GM23338 (cell line): ENCODE results near the gene ICA1L. TPM values are rescaled to one million over a fixed set of nuclear protein-coding genes. Genes with fewer than 3 reads are reported as not detected.

Source experiments
- ATAC-seq: fragments of 200-7000 bp; cut with Tn5 transposase; 3 replicates; pipeline ENCODE4 v1.9.1; 2020
- DNase-seq: peaks from one replicate; pipeline ENCODE4 v3.0.0-alpha.2; 2015; ENCODE audit warnings: low spot score
- H2AFZ ChIP-seq: fragments of 200-600 bp; sonication (generic); 2 replicates; pipeline ENCODE4 v1.8.0; 2016; ENCODE audit warnings: antibody characterized with exemption, mild to moderate bottlenecking, moderate library complexity
- H3F3A ChIP-seq: fragments of 200-600 bp; sonication (generic); replicated peaks from 2 replicates; pipeline ENCODE4 v1.8.0; 2017; ENCODE audit warnings: antibody characterized with exemption, mixed run types, low read depth
- H3K27ac ChIP-seq: fragments of 200-600 bp; sonication (generic); 2 replicates; pipeline ENCODE4 v1.6.1; 2016; ENCODE audit warnings: low read depth
- H3K27me3 ChIP-seq: fragments of 200-600 bp; sonication (generic); 2 replicates; pipeline ENCODE4 v1.8.0; 2016; ENCODE audit warnings: mild to moderate bottlenecking, mixed run types, moderate library complexity; ENCODE audit not compliant: insufficient read depth
- H3K36me3 ChIP-seq: fragments of 200-600 bp; sonication (generic); 2 replicates; pipeline ENCODE4 v1.8.0; 2016; ENCODE audit warnings: mild to moderate bottlenecking; ENCODE audit not compliant: insufficient read depth
- H3K4me1 ChIP-seq: fragments of 200-600 bp; sonication (generic); 2 replicates; pipeline ENCODE4 v1.8.0; 2016; ENCODE audit warnings: mild to moderate bottlenecking, moderate library complexity; ENCODE audit not compliant: insufficient read depth
- H3K4me2 ChIP-seq: fragments of 200-600 bp; sonication (generic); 2 replicates; pipeline ENCODE4 v1.7.1; 2017; ENCODE audit warnings: mixed run types
- H3K4me3 ChIP-seq: fragments of 200-600 bp; sonication (generic); 2 replicates; pipeline ENCODE4 v1.6.1; 2016; ENCODE audit warnings: mixed run types
- H3K79me2 ChIP-seq: fragments of 200-600 bp; sonication (generic); replicated peaks from 2 replicates; pipeline ENCODE4 v1.8.0; 2017; ENCODE audit warnings: mild to moderate bottlenecking; ENCODE audit not compliant: insufficient read depth
- H3K9me2 ChIP-seq: fragments of 200-600 bp; sonication (generic); 2 replicates; pipeline ENCODE4 v1.8.0; 2017; ENCODE audit not compliant: insufficient read depth
- H4K20me1 ChIP-seq: fragments of 200-600 bp; sonication (generic); replicated peaks from 2 replicates; pipeline ENCODE4 v1.8.0; 2017; ENCODE audit warnings: mild to moderate bottlenecking; ENCODE audit not compliant: insufficient read depth
- H3K27ac Mint-ChIP-seq: 2 replicates; pipeline ENCODE4 v1.8.0; 2020; ENCODE audit warnings: inconsistent platforms, mild to moderate bottlenecking, moderate library complexity, mixed read lengths
- H3K27me3 Mint-ChIP-seq: 3 replicates; pipeline ENCODE4 v1.8.0; 2022; ENCODE audit warnings: low read depth, mild to moderate bottlenecking, moderate library complexity, mixed read lengths, inconsistent platforms; ENCODE audit not compliant: insufficient read depth, poor library complexity
- H3K36me3 Mint-ChIP-seq: 3 replicates; pipeline ENCODE4 v1.8.0; 2021; ENCODE audit warnings: low read depth, mild to moderate bottlenecking, inconsistent platforms, moderate library complexity, mixed read lengths
- H3K4me1 Mint-ChIP-seq: 3 replicates; pipeline ENCODE4 v1.8.0; 2020; ENCODE audit warnings: mild to moderate bottlenecking, inconsistent platforms, mixed read lengths
- H3K4me3 Mint-ChIP-seq: 3 replicates; pipeline ENCODE4 v1.8.0; 2021; ENCODE audit warnings: moderate library complexity, mild to moderate bottlenecking, inconsistent platforms, mixed read lengths
- H3K9me3 Mint-ChIP-seq: 3 replicates; pipeline ENCODE4 v1.8.0; 2020; ENCODE audit warnings: moderate library complexity, mild to moderate bottlenecking, inconsistent platforms, mixed read lengths
- CREB1 ChIP-seq: fragments of 250-450 bp; sonication (Bioruptor Pico); IDR thresholded peaks from 2 replicates; pipeline ENCODE4 v1.5.0; 2020; ENCODE audit warnings: low read depth, mild to moderate bottlenecking, moderate library complexity
- ETS1 ChIP-seq: IDR thresholded peaks from 2 replicates; pipeline ENCODE4 v1.6.1; 2016; ENCODE audit warnings: antibody characterized with exemption
- EZH2 ChIP-seq: fragments of 200-600 bp; sonication (generic); IDR thresholded peaks from one replicate; pipeline ENCODE4 v1.8.0; 2017; ENCODE audit warnings: antibody characterized with exemption, mild to moderate bottlenecking, low read depth; ENCODE audit not compliant: unreplicated experiment
- EZH2phosphoT487 ChIP-seq: fragments of 200-600 bp; sonication (generic); IDR thresholded peaks from one replicate; pipeline ENCODE4 v1.8.1; 2018; ENCODE audit warnings: antibody characterized with exemption; ENCODE audit not compliant: unreplicated experiment
- JUNB ChIP-seq: IDR thresholded peaks from one replicate; pipeline ENCODE4 v1.6.1; 2016; ENCODE audit warnings: antibody characterized with exemption; ENCODE audit not compliant: unreplicated experiment
- NANOG ChIP-seq: IDR thresholded peaks from 2 replicates; pipeline ENCODE4 v1.6.1; 2016; ENCODE audit warnings: antibody characterized with exemption, borderline replicate concordance
- POLR2AphosphoS5 ChIP-seq: IDR thresholded peaks from 2 replicates; pipeline ENCODE4 v1.6.1; 2016; ENCODE audit warnings: antibody characterized with exemption, low read depth
- REST ChIP-seq: IDR thresholded peaks from one replicate; pipeline ENCODE4 v1.6.1; 2018; ENCODE audit warnings: antibody characterized with exemption; ENCODE audit not compliant: unreplicated experiment
- STAT1 ChIP-seq: IDR thresholded peaks from one replicate; pipeline ENCODE4 v1.6.1; 2016; ENCODE audit warnings: antibody characterized with exemption; ENCODE audit not compliant: unreplicated experiment
- ZNF114 ChIP-seq: fragments of 250-450 bp; sonication (Bioruptor Pico); IDR thresholded peaks from 2 replicates; pipeline ENCODE4 v1.5.0; 2020; ENCODE audit warnings: mild to moderate bottlenecking, moderate library complexity
- ZNF331 ChIP-seq: fragments of 250-450 bp; sonication (Bioruptor Pico); IDR thresholded peaks from 2 replicates; pipeline ENCODE4 v1.5.0; 2020; ENCODE audit warnings: low read depth, mild to moderate bottlenecking, moderate library complexity
- ZNF462 ChIP-seq: fragments of 250-450 bp; sonication (Bioruptor Pico); IDR thresholded peaks from 2 replicates; pipeline ENCODE4 v1.5.0; 2020; ENCODE audit warnings: mild to moderate bottlenecking, moderate library complexity
- polyA plus RNA-seq: library from polyadenylated mRNA; unstranded; fragments of >200 nt; fragmentation: Nextera tagmentation; extraction: Ambion mirVana; gene quantifications from 2 replicates; pipeline ENCODE4 v1.2.1, GENCODE V29; 2016
- total RNA-seq: library from RNA; depleted of rRNA; stranded (reverse); fragments of >200 nt; shearing (Covaris generic); gene quantifications from 2 replicates; pipeline ENCODE4 v1.2.3, GENCODE V29; 2014
- TF ChIP-seq, protein P1 (sequence below), 2 experiments: fragments of 200-600 bp in 1 of 2; sonication (generic) in 1 of 2; conservative IDR thresholded peaks; 2 replicates each; pipeline versions ENCODE4 v1.5.1 to v1.6.1; 2016 to 2017; ENCODE audit warnings: antibody characterized with exemption in 2 of 2, low read depth in 2 of 2, mild to moderate bottlenecking in 2 of 2, moderate library complexity in 1 of 2

ICA1L gene
- total and polyA plus RNA-seq, 2 experiments from 2014 or later, result 1.6 to 7.2 TPM

DNA sequence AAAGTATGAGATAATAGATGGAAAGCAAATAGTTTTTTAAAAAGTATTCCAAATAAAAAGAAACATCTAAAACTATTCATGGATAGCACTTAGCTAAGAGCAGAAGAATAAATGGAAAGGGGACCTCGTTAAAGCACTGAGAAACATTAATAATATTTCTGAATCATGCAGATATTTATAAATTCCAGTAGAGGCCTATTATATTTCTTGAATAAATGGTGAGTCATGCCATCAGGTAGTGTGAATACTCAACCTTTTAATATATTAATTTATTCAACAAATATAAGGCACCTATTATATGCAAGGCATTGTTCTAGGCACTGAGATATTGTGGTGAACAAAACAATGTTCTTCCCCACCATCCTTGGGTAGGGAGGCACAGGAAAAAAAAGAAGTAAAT is 53.8 kb downstream of the ICA1L start:
- no peak overlapping the region for H3K27ac ChIP-seq
- H3F3A ChIP-seq, result no peaks in the 10 kb centered on the region
- peaks cover 7% of the 10 kb centered on the region; the same call in 2 of the 3 replicates for H3K36me3 Mint-ChIP-seq
- H4K20me1 ChIP-seq, result no peaks in the 10 kb centered on the region
- no peaks in the 10 kb centered on the region for H3K36me3 ChIP-seq
- no peaks in the 10 kb centered on the region for H3K9me2 ChIP-seq
- H3K27me3 ChIP-seq, result no peaks in the 10 kb centered on the region
- peaks cover 5% of the 10 kb centered on the region; the same call in 1 of the 3 replicates for H3K9me3 Mint-ChIP-seq
- H3K27ac Mint-ChIP-seq, result no peak overlapping the region
- no peak overlapping the region for H3K4me2 ChIP-seq
- no peak overlapping the region for H3K4me3 Mint-ChIP-seq
- H3K27me3 Mint-ChIP-seq, result no peaks in the 10 kb centered on the region
- H3K4me3 ChIP-seq, result no peak overlapping the region
- DNase-seq (no peak), ATAC-seq (no peak)
- H2AFZ ChIP-seq, result no peak overlapping the region
- no peaks in the 10 kb centered on the region for H3K4me1 Mint-ChIP-seq
- no peak for TF ChIP-seq NANOG
- no peak for TF ChIP-seq ETS1
- no peak for TF ChIP-seq POLR2AphosphoS5
- TF ChIP-seq ZNF114 (CRISPR knock-in tag), result no peak
- no peak for TF ChIP-seq CREB1 (CRISPR knock-in tag)
- TF ChIP-seq EZH2, result no peak
- no peak for TF ChIP-seq EZH2phosphoT487
- TF ChIP-seq, protein P1, sequence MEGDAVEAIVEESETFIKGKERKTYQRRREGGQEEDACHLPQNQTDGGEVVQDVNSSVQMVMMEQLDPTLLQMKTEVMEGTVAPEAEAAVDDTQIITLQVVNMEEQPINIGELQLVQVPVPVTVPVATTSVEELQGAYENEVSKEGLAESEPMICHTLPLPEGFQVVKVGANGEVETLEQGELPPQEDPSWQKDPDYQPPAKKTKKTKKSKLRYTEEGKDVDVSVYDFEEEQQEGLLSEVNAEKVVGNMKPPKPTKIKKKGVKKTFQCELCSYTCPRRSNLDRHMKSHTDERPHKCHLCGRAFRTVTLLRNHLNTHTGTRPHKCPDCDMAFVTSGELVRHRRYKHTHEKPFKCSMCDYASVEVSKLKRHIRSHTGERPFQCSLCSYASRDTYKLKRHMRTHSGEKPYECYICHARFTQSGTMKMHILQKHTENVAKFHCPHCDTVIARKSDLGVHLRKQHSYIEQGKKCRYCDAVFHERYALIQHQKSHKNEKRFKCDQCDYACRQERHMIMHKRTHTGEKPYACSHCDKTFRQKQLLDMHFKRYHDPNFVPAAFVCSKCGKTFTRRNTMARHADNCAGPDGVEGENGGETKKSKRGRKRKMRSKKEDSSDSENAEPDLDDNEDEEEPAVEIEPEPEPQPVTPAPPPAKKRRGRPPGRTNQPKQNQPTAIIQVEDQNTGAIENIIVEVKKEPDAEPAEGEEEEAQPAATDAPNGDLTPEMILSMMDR (conservative IDR thresholded peaks at IDR 0.05; ENCODE audit: low read depth in 2 of 2), result no peak
- no peak for TF ChIP-seq ZNF462 (CRISPR knock-in tag)
- no peak for TF ChIP-seq STAT1
- TF ChIP-seq JUNB, result no peak
- no peak for TF ChIP-seq ZNF331
- TF ChIP-seq REST, result no peak
- no peaks in the 10 kb centered on the region for H3K4me1 ChIP-seq
- no peaks in the 10 kb centered on the region for H3K79me2 ChIP-seq
